Measurements from ENCODE around the gene CYTH2. TPM values are rescaled to one million over a fixed set of nuclear protein-coding genes. Genes with fewer than 3 reads are reported as not detected.
A peak's percentile ranks its signal among the peaks of the same experiment; 100 is the strongest.

CYTH2 gene
- total and polyA plus RNA-seq, 2 experiments from 2014 or later = 41.1 to 60.4 TPM

GRCh38 chr19:48469934-48470680 is 938 bp downstream of the CYTH2 start:
- Histone ChIP-seq H3K27me3 (ENCODE audit: insufficient read depth) (no peaks in the 10 kb centered on the region), H3K4me1 (ENCODE audit: insufficient read depth) (peaks cover 8% of the 10 kb centered on the region; the same call in 1 of the 2 replicates), H4K20me1 (replicated peaks; ENCODE audit: insufficient read depth) (peaks cover 12% of the 10 kb centered on the region), H2AFZ (no peak overlapping the region), H3K4me3 (peak overlapping the region; percentile 79), H3K79me2 (replicated peaks; ENCODE audit: insufficient read depth) (peaks cover 13% of the 10 kb centered on the region), H3K9me2 (ENCODE audit: insufficient read depth) (peaks cover 4% of the 10 kb centered on the region; the same call in 1 of the 2 replicates), H3K27ac (ENCODE audit: low read depth) (0 out of 2 replicates have a peak overlapping the region, but pooled peaks have one; percentile 69), H3K4me2 (peak overlapping the region; percentile 90), H3F3A (replicated peaks; ENCODE audit: low read depth) (peaks cover 18% of the 10 kb centered on the region; the same call in 1 of the 2 replicates), H3K36me3 (ENCODE audit: insufficient read depth) (peaks cover 34% of the 10 kb centered on the region)
- DNase-seq (ENCODE audit: low spot score) = no peak
- Mint-ChIP-seq H3K27ac (peak overlapping the region; percentile 90), H3K27me3 (ENCODE audit: insufficient read depth, low read depth, poor library complexity) (peaks cover 23% of the 10 kb centered on the region), H3K4me3 (peak overlapping the region; percentile 90), H3K36me3 (ENCODE audit: low read depth) (peaks cover 51% of the 10 kb centered on the region), H3K9me3 (peaks cover 2% of the 10 kb centered on the region; the same call in 1 of the 3 replicates), H3K4me1 (peaks cover 14% of the 10 kb centered on the region)
- TF ChIP-seq EZH2phosphoT487 (IDR thresholded peaks at IDR 0.05; ENCODE audit: unreplicated experiment) = no peak
- no peak for TF ChIP-seq ETS1 (IDR thresholded peaks at IDR 0.05)
- no peak for TF ChIP-seq CREB1 (CRISPR knock-in tag; IDR thresholded peaks at IDR 0.05; ENCODE audit: low read depth)
- TF ChIP-seq JUNB (IDR thresholded peaks at IDR 0.05; ENCODE audit: unreplicated experiment) = no peak
- no peak for TF ChIP-seq ZNF462 (CRISPR knock-in tag; IDR thresholded peaks at IDR 0.05)
- no peak for TF ChIP-seq STAT1 (IDR thresholded peaks at IDR 0.05; ENCODE audit: unreplicated experiment)
- TF ChIP-seq POLR2AphosphoS5 (IDR thresholded peaks at IDR 0.05; ENCODE audit: low read depth) = no peak
- TF ChIP-seq ZNF114 (CRISPR knock-in tag; IDR thresholded peaks at IDR 0.05) = no peak
- TF ChIP-seq NANOG (IDR thresholded peaks at IDR 0.05; ENCODE audit: borderline replicate concordance) = no peak
- no peak for TF ChIP-seq ZNF331 (CRISPR knock-in tag; IDR thresholded peaks at IDR 0.05; ENCODE audit: low read depth)
- no peak for ATAC-seq

Measured in GM23338 (cell line).